ENCODE measurements around the gene GRIA1. TPM values are rescaled to one million over a fixed set of nuclear protein-coding genes. Genes with fewer than 3 reads are reported as not detected.
A peak's percentile ranks its signal among the peaks of the same experiment; 100 is the strongest.

The GRIA1 gene
- total and polyA plus RNA-seq, 9 donors, result 0.11 to 1.4 (median 0.34) TPM; not detected in 2

GRCh38 chr5:153489611-153490010 is 859 bp upstream of the GRIA1 start:
- Histone ChIP-seq H3K4me1 (ENCODE audit: insufficient read depth) (no peaks in the 10 kb centered on the region), H3K27me3 (no peaks in the 10 kb centered on the region), H3K4me3 (no peak overlapping the region), H3K27ac (no peak overlapping the region), H3K36me3 (no peaks in the 10 kb centered on the region), H3K9me3 (no peaks in the 10 kb centered on the region)
- TF ChIP-seq CTCF (IDR thresholded peaks at IDR 0.05) (no peak), POLR2A (IDR thresholded peaks at IDR 0.05) (no peak), EP300 (IDR thresholded peaks at IDR 0.05) (no peak)
- 60 to 81% (median 67%) methylated on average over 3 of the region's 3 CpGs for WGBS, 3 donors
- no peak for DNase-seq
- intact Hi-C loops (cut with DNase I), result loop anchor here in 1 of 4 donors (10.0 kb wide), 1 partner anchor 475 kb away; no protein-coding TSS in a partner anchor

GRCh38 chr5:153491038-153491744 is 721 bp downstream of the GRIA1 start:
- intact Hi-C loops (cut with DNase I), result loop anchor here in 1 of 4 donors (10.0 kb wide), 1 partner anchor 474 kb away; no protein-coding TSS in a partner anchor
- Histone ChIP-seq H3K36me3 (no peaks in the 10 kb centered on the region), H3K9me3 (no peaks in the 10 kb centered on the region), H3K27ac (no peak overlapping the region), H3K27me3 (no peaks in the 10 kb centered on the region), H3K4me3 (no peak overlapping the region), H3K4me1 (ENCODE audit: insufficient read depth) (no peaks in the 10 kb centered on the region)
- TF ChIP-seq CTCF (IDR thresholded peaks at IDR 0.05) (no peak), POLR2A (IDR thresholded peaks at IDR 0.05) (no peak), EP300 (IDR thresholded peaks at IDR 0.05) (no peak)
- WGBS, 3 donors, result 7 to 14% (median 7%) methylated on average over 14 of the region's 14 CpGs
- no peak for DNase-seq

- Histone ChIP-seq H3K4me1 (ENCODE audit: insufficient read depth) (no peaks in the 10 kb centered on the region), H3K4me3 (no peak overlapping the region), H3K36me3 (no peaks in the 10 kb centered on the region), H3K9me3 (no peaks in the 10 kb centered on the region), H3K27me3 (no peaks in the 10 kb centered on the region), H3K27ac (no peak overlapping the region)
- no peak for TF ChIP-seq EP300 (IDR thresholded peaks at IDR 0.05)
- no peak for TF ChIP-seq CTCF (IDR thresholded peaks at IDR 0.05)
- TF ChIP-seq POLR2A (IDR thresholded peaks at IDR 0.05), result no peak
- WGBS, 3 donors, result 40 to 57% (median 46%) methylated on average over 8 of the region's 8 CpGs
- no peak for DNase-seq
- intact Hi-C loops (cut with DNase I), result loop anchor here in 1 of 4 donors (10.0 kb wide), 1 partner anchor 473 kb away; no protein-coding TSS in a partner anchor
These were observed 1.4 kb downstream of the GRIA1 start for GRCh38 chr5:153491856-153492255.

- Histone ChIP-seq H3K36me3 (no peaks in the 10 kb centered on the region), H3K9me3 (no peaks in the 10 kb centered on the region), H3K27me3 (no peaks in the 10 kb centered on the region), H3K4me1 (ENCODE audit: insufficient read depth) (no peaks in the 10 kb centered on the region), H3K27ac (no peak overlapping the region), H3K4me3 (no peak overlapping the region)
- no peak for DNase-seq
- WGBS, 3 donors, result 49 to 57% (median 56%) methylated on average over 1 of the region's 1 CpG
- TF ChIP-seq CTCF (IDR thresholded peaks at IDR 0.05), result peak in 1 of 3 donors; percentile 43
- no peak for TF ChIP-seq EP300 (IDR thresholded peaks at IDR 0.05)
- no peak for TF ChIP-seq POLR2A (IDR thresholded peaks at IDR 0.05)
- intact Hi-C loops (cut with DNase I), result loop anchor here in 1 of 4 donors (10.0 kb wide), 1 partner anchor 468 kb away; no protein-coding TSS in a partner anchor
These were observed 6.4 kb downstream of the GRIA1 start for GRCh38 chr5:153496835-153497234.
